ENCODE measurements around the gene ABCC11.

- TF ChIP-seq CTCF (IDR thresholded peaks at IDR 0.05) (no peak), POLR2A (IDR thresholded peaks at IDR 0.05) (no peak)
Measured at GRCh38 chr16:48256579-48257177, 9.3 kb upstream of the ABCC11 start.

Data from Peyer's patch (tissue), 4 donors.